HG03095 (cell line): ENCODE results near the gene GOLIM4.

Experiments
- ATAC-seq: cut with Tn5 transposase; IDR thresholded peaks from one replicate; pipeline ENCODE4 v1.9.1; 2021; ENCODE audit warnings: moderate library complexity; ENCODE audit not compliant: unreplicated experiment

Gene GOLIM4

GRCh38 chr3:168001244-168001643 is 94.5 kb downstream of the GOLIM4 start:
- no peak for ATAC-seq

- ATAC-seq = no peak
Measured at GRCh38 chr3:167998253-167998652, 97.5 kb downstream of the GOLIM4 start.

GRCh38 chr3:167996514-167996913 is 99.2 kb downstream of the GOLIM4 start:
- ATAC-seq = no peak

GRCh38 chr3:167992381-167992780 is 103.3 kb downstream of the GOLIM4 start:
- ATAC-seq = no peak

GRCh38 chr3:167991213-167991612 is 104.5 kb downstream of the GOLIM4 start:
- no peak for ATAC-seq

- no peak for ATAC-seq
Measured at GRCh38 chr3:167989999-167990398, 105.7 kb downstream of the GOLIM4 start.

- no peak for ATAC-seq
Measured at GRCh38 chr3:167989066-167989465, 106.7 kb downstream of the GOLIM4 start.

GRCh38 chr3:167983583-167983982 is 112.1 kb downstream of the GOLIM4 start:
- ATAC-seq = no peak

GRCh38 chr3:167978486-167978885 is 117.2 kb downstream of the GOLIM4 start:
- ATAC-seq = no peak

- no peak for ATAC-seq
Measured at GRCh38 chr3:167978071-167978470, 117.7 kb downstream of the GOLIM4 start.

GRCh38 chr3:167976516-167977361 is 119.0 kb downstream of the GOLIM4 start:
- no peak for ATAC-seq

GRCh38 chr3:167973901-167974300 is 121.8 kb downstream of the GOLIM4 start:
- no peak for ATAC-seq

- ATAC-seq = no peak
Measured at GRCh38 chr3:167973046-167973445, 122.7 kb downstream of the GOLIM4 start.

- ATAC-seq = no peak
Measured at GRCh38 chr3:167972502-167972901, 123.2 kb downstream of the GOLIM4 start.

GRCh38 chr3:167969548-167969947 is 126.2 kb downstream of the GOLIM4 start:
- ATAC-seq = no peak

- no peak for ATAC-seq
Measured at GRCh38 chr3:167967257-167968036, 128.3 kb downstream of the GOLIM4 start.
